GM12872 (cell line): ENCODE results near the gene INTS13.

Source experiments
- TF ChIP-seq, protein P1 (sequence below): IDR thresholded peaks from 3 replicates; pipeline ENCODE4 v1.5.1; 2011; ENCODE audit warnings: low read depth, mild to moderate bottlenecking, low read length, moderate library complexity; ENCODE audit not compliant: insufficient read depth

INTS13 gene, protein sequence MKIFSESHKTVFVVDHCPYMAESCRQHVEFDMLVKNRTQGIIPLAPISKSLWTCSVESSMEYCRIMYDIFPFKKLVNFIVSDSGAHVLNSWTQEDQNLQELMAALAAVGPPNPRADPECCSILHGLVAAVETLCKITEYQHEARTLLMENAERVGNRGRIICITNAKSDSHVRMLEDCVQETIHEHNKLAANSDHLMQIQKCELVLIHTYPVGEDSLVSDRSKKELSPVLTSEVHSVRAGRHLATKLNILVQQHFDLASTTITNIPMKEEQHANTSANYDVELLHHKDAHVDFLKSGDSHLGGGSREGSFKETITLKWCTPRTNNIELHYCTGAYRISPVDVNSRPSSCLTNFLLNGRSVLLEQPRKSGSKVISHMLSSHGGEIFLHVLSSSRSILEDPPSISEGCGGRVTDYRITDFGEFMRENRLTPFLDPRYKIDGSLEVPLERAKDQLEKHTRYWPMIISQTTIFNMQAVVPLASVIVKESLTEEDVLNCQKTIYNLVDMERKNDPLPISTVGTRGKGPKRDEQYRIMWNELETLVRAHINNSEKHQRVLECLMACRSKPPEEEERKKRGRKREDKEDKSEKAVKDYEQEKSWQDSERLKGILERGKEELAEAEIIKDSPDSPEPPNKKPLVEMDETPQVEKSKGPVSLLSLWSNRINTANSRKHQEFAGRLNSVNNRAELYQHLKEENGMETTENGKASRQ

DNA sequence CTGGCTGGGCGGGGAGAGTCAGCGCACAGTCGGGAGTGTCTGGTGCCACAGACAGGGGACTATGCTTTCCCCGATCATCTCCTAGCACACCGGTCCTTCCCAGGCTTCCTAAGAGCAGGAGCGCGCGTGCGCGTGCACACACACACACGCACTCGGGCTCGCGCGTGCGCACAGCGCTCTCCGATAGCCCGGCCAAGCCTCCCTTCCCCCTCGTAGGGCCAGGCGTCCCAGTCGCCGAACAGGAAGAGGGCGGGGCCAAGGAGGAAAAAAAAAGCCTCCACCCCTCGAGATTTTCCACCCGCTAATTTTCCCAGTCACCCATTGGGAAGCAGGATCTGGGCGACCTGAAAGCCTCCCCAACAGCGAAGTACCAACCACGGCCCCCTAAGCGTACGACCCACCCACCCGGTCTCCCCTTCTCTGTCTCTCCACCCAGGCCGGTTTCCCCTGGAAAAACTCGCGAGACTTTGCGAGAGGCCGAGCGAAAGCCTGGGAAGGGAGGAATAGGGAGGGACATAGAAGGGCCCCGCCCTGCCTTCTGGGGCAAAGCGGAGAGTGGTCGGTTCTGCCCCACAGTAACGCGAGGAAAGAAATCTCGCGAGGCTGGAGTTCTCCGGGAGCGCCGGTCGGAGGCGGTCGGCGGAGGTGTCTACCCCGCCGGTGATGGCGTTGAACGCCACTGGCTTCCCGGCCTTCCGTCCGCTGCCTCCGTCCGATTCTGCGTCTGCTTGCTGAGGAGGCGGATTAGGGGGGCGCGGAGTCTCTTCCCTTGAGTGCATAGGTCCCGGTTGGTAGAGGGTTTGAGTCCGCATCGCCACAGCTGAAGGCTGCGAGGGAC lies at the start of gene INTS13, which contains the start of gene FGFR1OP2:
INTS13 (minus strand) TSS at position 119 of the 838 bp plus-strand sequence. CDS start 1,178 bp downstream, outside the sequence.
FGFR1OP2 (plus strand) TSS at position 608 of the 838 bp plus-strand sequence. CDS start 15,689 bp downstream, outside the sequence.
- TF ChIP-seq, protein P1, sequence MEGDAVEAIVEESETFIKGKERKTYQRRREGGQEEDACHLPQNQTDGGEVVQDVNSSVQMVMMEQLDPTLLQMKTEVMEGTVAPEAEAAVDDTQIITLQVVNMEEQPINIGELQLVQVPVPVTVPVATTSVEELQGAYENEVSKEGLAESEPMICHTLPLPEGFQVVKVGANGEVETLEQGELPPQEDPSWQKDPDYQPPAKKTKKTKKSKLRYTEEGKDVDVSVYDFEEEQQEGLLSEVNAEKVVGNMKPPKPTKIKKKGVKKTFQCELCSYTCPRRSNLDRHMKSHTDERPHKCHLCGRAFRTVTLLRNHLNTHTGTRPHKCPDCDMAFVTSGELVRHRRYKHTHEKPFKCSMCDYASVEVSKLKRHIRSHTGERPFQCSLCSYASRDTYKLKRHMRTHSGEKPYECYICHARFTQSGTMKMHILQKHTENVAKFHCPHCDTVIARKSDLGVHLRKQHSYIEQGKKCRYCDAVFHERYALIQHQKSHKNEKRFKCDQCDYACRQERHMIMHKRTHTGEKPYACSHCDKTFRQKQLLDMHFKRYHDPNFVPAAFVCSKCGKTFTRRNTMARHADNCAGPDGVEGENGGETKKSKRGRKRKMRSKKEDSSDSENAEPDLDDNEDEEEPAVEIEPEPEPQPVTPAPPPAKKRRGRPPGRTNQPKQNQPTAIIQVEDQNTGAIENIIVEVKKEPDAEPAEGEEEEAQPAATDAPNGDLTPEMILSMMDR: no peak

DNA sequence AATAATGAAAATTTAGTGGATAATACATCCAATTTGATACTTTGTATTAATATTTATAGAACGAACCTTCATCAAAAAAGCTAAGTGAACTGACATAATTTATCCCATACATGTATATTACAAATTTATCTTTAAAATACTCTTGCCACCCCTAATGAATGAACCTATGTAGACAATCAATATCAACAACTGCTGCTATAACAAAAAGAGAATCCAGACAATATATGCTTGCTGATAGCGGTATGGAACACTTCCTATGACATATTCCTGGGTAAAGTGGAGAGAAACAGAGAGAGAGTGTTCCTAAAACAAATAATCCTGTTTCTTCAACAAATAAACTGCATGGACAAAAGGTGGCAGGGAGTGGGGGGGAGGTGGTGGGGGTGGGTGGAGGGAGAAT lies 45.1 kb upstream of the INTS13 start:
- TF ChIP-seq, protein P1: no peak

DNA sequence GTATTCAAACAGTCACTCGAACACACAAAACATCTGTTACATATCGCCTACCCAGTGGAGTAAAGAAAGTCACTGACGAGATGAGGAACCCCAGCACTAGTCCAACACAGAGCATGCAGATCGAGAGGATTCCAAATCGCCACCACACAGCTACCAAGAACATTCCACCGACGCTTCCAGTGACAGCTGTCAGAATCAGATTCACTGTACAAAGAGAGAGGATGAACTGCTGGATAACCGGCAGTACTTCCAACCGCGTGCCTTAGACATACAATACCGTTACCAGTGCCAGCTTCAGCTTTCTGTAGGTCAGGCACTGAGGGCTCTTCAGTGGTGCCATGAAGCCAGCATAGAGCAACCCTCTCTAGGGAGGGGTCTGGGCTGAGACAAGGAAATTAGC lies 42.0 kb upstream of the INTS13 start:
- TF ChIP-seq, protein P1: no peak

DNA sequence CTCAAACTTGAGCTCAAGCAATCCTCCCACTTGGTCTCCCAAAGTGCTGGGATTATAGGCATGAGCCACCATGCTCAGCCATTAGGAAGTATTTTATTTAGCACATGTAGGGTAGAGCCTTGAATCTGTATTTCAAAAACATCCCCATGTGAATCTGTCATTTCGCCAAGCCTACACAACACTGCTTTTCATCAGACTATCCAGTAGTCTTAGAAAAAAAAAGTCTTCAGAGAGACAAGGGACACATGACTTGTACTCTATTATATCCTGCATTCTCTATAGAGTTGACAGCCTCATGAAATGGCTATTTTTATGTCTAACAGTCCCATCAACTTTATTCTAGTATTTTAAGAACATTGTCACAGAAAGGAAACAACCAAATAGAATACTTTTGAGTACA lies 41.0 kb upstream of the INTS13 start:
- TF ChIP-seq, protein P1: no peak

DNA sequence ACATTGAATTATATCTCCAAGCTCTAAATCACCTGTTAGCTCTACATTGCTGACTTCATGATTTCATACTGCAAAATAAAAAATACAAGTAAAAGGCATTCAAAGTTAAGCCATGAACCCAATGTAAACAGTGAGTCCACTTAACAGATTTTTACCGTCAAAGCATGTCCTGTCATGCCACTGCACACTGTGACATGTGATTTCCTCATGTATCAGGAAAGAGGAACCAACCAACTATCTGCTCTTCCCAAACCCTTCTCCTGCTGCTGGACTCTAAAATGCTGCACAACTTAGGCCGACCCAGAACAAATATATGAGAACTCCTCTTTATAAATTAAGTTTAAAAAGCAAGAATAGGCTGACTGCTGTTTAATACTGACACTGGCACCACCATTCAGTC lies 38.9 kb upstream of the INTS13 start:
- TF ChIP-seq, protein P1: no peak

DNA sequence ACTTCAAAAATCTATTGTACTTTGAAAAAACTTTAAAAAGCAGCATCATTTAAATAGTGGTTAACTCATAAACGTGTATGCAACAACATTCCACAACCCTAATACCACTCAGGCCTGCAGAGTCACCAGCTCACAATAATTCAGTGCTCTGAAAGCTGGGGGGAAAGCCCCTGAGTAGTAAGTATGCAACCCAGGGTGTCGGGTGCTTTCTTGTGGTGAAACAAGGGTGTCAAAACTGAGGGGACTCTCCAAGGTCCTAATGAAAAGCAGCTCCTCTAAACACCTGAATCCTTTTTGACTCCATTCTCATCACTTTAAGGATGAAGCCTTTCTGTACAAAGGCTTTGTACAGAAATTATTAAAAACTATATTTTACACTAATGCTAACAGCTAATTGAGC lies 34.2 kb upstream of the INTS13 start:
- TF ChIP-seq, protein P1: no peak

DNA sequence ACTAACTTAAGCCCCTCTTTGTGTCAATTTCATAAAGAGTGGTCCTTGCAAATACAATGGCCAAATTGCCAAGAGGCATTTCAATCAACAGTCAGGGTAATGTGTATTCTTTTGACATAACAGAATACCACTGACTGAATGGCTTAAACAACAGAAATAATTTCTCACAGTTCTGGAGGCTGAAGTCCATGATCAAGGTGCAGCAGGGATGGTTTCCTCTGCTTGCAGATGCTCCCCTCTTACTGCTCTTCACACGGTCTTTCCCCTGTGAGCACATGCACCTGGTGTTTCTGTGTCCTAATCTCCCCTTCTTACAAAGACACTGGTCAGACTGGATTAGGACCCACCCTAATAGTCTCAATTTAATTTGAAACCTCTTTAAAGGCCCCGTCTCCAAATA lies 32.4 kb upstream of the INTS13 start:
- TF ChIP-seq, protein P1: no peak
